Left colon (tissue), 2 donors: Measurements from ENCODE around the gene HES4. TPM values are rescaled to one million over a fixed set of nuclear protein-coding genes. Genes with fewer than 3 reads are reported as not detected.

Experiments
- total RNA-seq, 2 donors: library from RNA; stranded (reverse); fragmentation: NEBNext Ultra II Directional; extraction: Animal tissue kit (Norgen Biotek cat#: 25700); gene quantifications; one replicate each; pipeline ENCODE4 v1.2.1, GENCODE V29; 2021
- donor health status: DM: no; HTN: no; CAD: no.
- donor health status: DM: yes; HTN: yes; CAD: no.

HES4 gene
- total RNA-seq, 2 donors from 2014 or later, result 19.5 to 24.2 TPM

Other genes starting within 250 kb of the HES4 start
- 1 to 10 TPM; 1.6 to 5.1 TPM for gene SAMD11, start 76.2 kb downstream of the HES4 start, total RNA-seq
- gene NOC2L, start 40.8 kb downstream of the HES4 start, total RNA-seq, result 10 to 100 TPM; 42.8 to 48.5 TPM
- 10 to 100 TPM in 1 of 2 donors, 1 to 10 TPM in 1; 9.9 to 13.1 TPM for gene KLHL17, start 39.5 kb downstream of the HES4 start, total RNA-seq
- under 1 TPM; 0.58 to 0.95 TPM for gene PLEKHN1, start 33.6 kb downstream of the HES4 start, total RNA-seq
- under 1 TPM in 1 of 2 donors, not detected in 1; 0.14 TPM for gene PERM1, start 18.0 kb downstream of the HES4 start, total RNA-seq
- gene ISG15, start 13.4 kb upstream of the HES4 start, total RNA-seq, result 10 to 100 TPM; 31.2 to 37.9 TPM
- gene AGRN, start 20.0 kb upstream of the HES4 start, total RNA-seq, result 10 to 100 TPM; 54.0 to 59.5 TPM
- gene RNF223, start 74.2 kb upstream of the HES4 start, total RNA-seq, result 1 to 10 TPM; 3.4 to 5.3 TPM
- gene C1orf159, start 116.0 kb upstream of the HES4 start, total RNA-seq, result 10 to 100 TPM; 17.6 to 28.6 TPM
- gene TTLL10, start 173.8 kb upstream of the HES4 start, total RNA-seq, result 1 to 10 TPM; 1.2 to 3.0 TPM
- gene TNFRSF18, start 206.5 kb upstream of the HES4 start, total RNA-seq, result 1 to 10 TPM in 1 of 2 donors, under 1 TPM in 1; 0.64 to 3.7 TPM
- gene TNFRSF4, start 214.1 kb upstream of the HES4 start, total RNA-seq, result 1 to 10 TPM in 1 of 2 donors, under 1 TPM in 1; 0.55 to 1.3 TPM
- gene SDF4, start 231.9 kb upstream of the HES4 start, total RNA-seq, result 100 to 1,000 TPM; 235 to 273 TPM
- gene B3GALT6, start 232.1 kb upstream of the HES4 start, total RNA-seq, result 1 to 10 TPM; 8.2 to 9.6 TPM
- 10 to 100 TPM; 40.0 to 71.6 TPM for gene C1QTNF12, start 246.6 kb upstream of the HES4 start, total RNA-seq